Activated T-cell treated with anti-CD3 and anti-CD28 coated beads for 1 hour (primary cell): ENCODE results near the gene ZCCHC8.
"Not testable (repeated sequence)": the region's sequence is repeated elsewhere in the genome, so short reads cannot be mapped to it uniquely, and the experiment has no call there.

ENCODE experiments used
- DNase-seq: peaks from one replicate; pipeline ENCODE4 v3.0.0-alpha.2; 2020; ENCODE audit warnings: low read depth

The ZCCHC8 gene

GRCh38 chr12:122471324-122472226 is 29.2 kb downstream of the ZCCHC8 start:
- no peak for DNase-seq

GRCh38 chr12:122470576-122470975 is 30.2 kb downstream of the ZCCHC8 start:
- DNase-seq, result not testable (repeated sequence)

GRCh38 chr12:122469856-122470255 is 30.9 kb downstream of the ZCCHC8 start:
- not testable (repeated sequence) for DNase-seq

GRCh38 chr12:122467983-122468382 is 32.7 kb downstream of the ZCCHC8 start:
- DNase-seq, result no peak

- DNase-seq, result not testable (repeated sequence)
These were observed 36.3 kb downstream of the ZCCHC8 start for GRCh38 chr12:122464317-122465042.

- DNase-seq, result no peak
These were observed 40.1 kb downstream of the ZCCHC8 start for GRCh38 chr12:122460641-122461040.

- no peak for DNase-seq
These were observed 40.7 kb downstream of the ZCCHC8 start for GRCh38 chr12:122460061-122460460.

GRCh38 chr12:122459211-122459610 is 41.5 kb downstream of the ZCCHC8 start:
- no peak for DNase-seq

- DNase-seq, result no peak
These were observed 42.4 kb downstream of the ZCCHC8 start for GRCh38 chr12:122458105-122459035.

GRCh38 chr12:122457627-122458026 is 43.1 kb downstream of the ZCCHC8 start:
- no peak for DNase-seq

GRCh38 chr12:122454739-122455138 is 46.0 kb downstream of the ZCCHC8 start:
- DNase-seq, result no peak

- DNase-seq, result no peak
These were observed 46.4 kb downstream of the ZCCHC8 start for GRCh38 chr12:122454250-122454721.

GRCh38 chr12:122452701-122453285 is 47.9 kb downstream of the ZCCHC8 start:
- DNase-seq, result no peak

GRCh38 chr12:122449317-122449716 is 51.4 kb downstream of the ZCCHC8 start:
- DNase-seq, result no peak

GRCh38 chr12:122447825-122448224 is 52.9 kb downstream of the ZCCHC8 start:
- not testable (repeated sequence) for DNase-seq

- not testable (repeated sequence) for DNase-seq
These were observed 54.3 kb downstream of the ZCCHC8 start for GRCh38 chr12:122446390-122446789.

GRCh38 chr12:122444071-122444470 is 56.7 kb downstream of the ZCCHC8 start:
- DNase-seq, result not testable (repeated sequence)

- not testable (repeated sequence) for DNase-seq
These were observed 61.9 kb downstream of the ZCCHC8 start for GRCh38 chr12:122438822-122439221.

GRCh38 chr12:122437656-122438121 is 63.0 kb downstream of the ZCCHC8 start:
- no peak for DNase-seq

GRCh38 chr12:122435186-122435585 is 65.5 kb downstream of the ZCCHC8 start:
- DNase-seq, result no peak

GRCh38 chr12:122429043-122429442 is 71.7 kb downstream of the ZCCHC8 start:
- not testable (repeated sequence) for DNase-seq
